Vagina (tissue), 2 donors: ENCODE data around the gene MED12L. TPM values are rescaled to one million over a fixed set of nuclear protein-coding genes. Genes with fewer than 3 reads are reported as not detected.

Source experiments
- DNase-seq, 2 donors: peaks; one replicate each; pipeline ENCODE4 v3.0.0-alpha.2; 2017; ENCODE audit errors: extremely low spot score in 2 of 2
- H3K27ac ChIP-seq: fragments of 200-600 bp; sonication (generic); one replicate; pipeline ENCODE4 v1.5.1; 2019
- H3K27me3 ChIP-seq: fragments of 200-600 bp; sonication (generic); one replicate; pipeline ENCODE4 v1.5.1; 2019
- H3K36me3 ChIP-seq, 2 donors: fragments of 200-600 bp; sonication (generic); one replicate each; pipeline ENCODE4 v1.5.1; 2017 to 2019
- H3K4me1 ChIP-seq: fragments of 200-600 bp; sonication (generic); one replicate; pipeline ENCODE4 v1.5.1; 2019
- H3K4me3 ChIP-seq, 2 donors: fragments of 200-600 bp; sonication (generic); 1 replicate in 1 of 2; 2 replicates in 1 of 2; pipeline ENCODE4 v1.5.1; 2016 to 2019
- H3K9me3 ChIP-seq: fragments of 200-600 bp; sonication (generic); one replicate; pipeline ENCODE4 v1.5.1; 2019
- POLR2A ChIP-seq, 2 donors: fragments of 450-650 bp; IDR thresholded peaks; one replicate each; pipeline ENCODE4 v1.6.1; 2017; ENCODE audit warnings: antibody characterized with exemption in 2 of 2, mild to moderate bottlenecking in 2 of 2, moderate library complexity in 2 of 2
- POLR2AphosphoS5 ChIP-seq, 2 donors: sonication (generic); formaldehyde crosslinking; IDR thresholded peaks; one replicate each; pipeline ENCODE4 v1.9.0; 2017; ENCODE audit warnings: antibody characterized with exemption in 2 of 2, mild to moderate bottlenecking in 2 of 2, low read depth in 1 of 2; ENCODE audit not compliant: insufficient read depth in 1 of 2
- intact Hi-C: fragments of 100-400 bp; cut with DNase I; formaldehyde crosslinking; loops from one replicate; pipeline ENCODE4 v1.15.1; 2023
- total RNA-seq: library from RNA; depleted of rRNA; stranded (reverse); fragments of >200 nt; gene quantifications from one replicate; pipeline ENCODE4 v1.2.3, GENCODE V29; 2016
- TF ChIP-seq, protein P1 (sequence below), 3 experiments: fragments of 450-650 bp in 2 of 3; fragments of 200-600 bp in 1 of 3; sonication (generic) in 1 of 3; IDR thresholded peaks; one replicate each; pipeline ENCODE4 v1.5.1; 2017 to 2019; ENCODE audit warnings: antibody characterized with exemption in 3 of 3, mild to moderate bottlenecking in 2 of 3, moderate library complexity in 2 of 3

The MED12L gene
- total RNA-seq, 1 donor from 2014 or later = 1.7 TPM

DNA sequence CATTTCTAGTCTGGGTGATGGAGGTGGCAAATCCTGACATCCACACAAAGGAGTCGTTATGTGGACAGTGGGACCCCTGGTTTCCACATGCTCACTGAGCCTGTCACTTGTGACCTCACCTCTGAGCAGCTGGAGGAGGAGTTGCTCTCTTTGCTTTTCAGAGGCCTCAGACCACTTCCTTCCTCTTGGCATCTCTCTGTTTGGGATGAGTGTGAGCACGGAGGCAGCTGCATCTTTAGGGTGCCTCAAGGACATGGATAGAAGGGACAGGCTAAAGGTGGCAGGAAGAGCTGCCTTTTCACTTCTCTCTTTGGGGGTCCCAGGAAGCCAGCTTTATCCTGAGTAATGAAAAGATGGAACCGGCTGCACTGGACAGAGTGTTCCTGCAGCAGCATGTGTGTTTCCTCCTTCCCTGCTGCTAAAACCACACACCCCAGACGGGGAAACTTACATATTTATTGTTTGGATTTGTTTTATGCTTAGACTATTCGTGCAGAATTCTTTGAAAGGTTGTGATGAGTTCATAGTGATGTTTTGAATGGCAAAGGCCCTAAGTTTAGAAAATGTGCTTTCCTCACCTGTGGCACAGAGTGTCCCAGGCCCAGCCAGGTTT, 85.8 kb downstream of the MED12L start:
- Histone ChIP-seq H3K36me3 (no peaks in the 10 kb centered on the region), H3K9me3 (no peaks in the 10 kb centered on the region), H3K4me1 (no peaks in the 10 kb centered on the region), H3K27ac (no peak overlapping the region), H3K4me3 (no peak overlapping the region), H3K27me3 (no peaks in the 10 kb centered on the region)
- no peak for DNase-seq
- no peak for TF ChIP-seq POLR2A (IDR thresholded peaks at IDR 0.05)
- no peak for TF ChIP-seq POLR2AphosphoS5 (IDR thresholded peaks at IDR 0.05; ENCODE audit: insufficient read depth in 1 of 2, low read depth in 1 of 2)
- intact Hi-C loops = no loop called here

DNA sequence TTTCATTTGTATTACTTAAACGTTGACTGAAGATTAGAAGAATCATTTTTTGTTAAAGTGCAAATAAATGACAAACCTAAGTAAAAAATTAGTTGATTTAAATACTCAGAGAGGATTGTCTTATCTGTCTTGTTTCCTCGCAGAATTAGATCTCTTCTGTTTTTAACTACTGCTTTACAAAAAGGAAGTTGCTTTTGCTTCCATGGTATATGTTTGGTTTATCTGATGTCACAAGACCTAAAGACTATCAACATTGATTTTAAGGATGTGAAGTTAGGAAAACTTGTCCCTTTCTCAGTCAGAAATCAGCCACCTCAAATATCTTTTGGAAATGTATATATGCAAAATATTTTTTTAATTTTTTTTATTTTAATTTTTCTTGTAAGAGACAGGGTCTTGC, 88.9 kb downstream of the MED12L start:
- no peaks in the 10 kb centered on the region for H3K4me1 ChIP-seq
- no peak for TF ChIP-seq POLR2AphosphoS5 (IDR thresholded peaks at IDR 0.05; ENCODE audit: insufficient read depth in 1 of 2, low read depth in 1 of 2)
- TF ChIP-seq, protein P1, sequence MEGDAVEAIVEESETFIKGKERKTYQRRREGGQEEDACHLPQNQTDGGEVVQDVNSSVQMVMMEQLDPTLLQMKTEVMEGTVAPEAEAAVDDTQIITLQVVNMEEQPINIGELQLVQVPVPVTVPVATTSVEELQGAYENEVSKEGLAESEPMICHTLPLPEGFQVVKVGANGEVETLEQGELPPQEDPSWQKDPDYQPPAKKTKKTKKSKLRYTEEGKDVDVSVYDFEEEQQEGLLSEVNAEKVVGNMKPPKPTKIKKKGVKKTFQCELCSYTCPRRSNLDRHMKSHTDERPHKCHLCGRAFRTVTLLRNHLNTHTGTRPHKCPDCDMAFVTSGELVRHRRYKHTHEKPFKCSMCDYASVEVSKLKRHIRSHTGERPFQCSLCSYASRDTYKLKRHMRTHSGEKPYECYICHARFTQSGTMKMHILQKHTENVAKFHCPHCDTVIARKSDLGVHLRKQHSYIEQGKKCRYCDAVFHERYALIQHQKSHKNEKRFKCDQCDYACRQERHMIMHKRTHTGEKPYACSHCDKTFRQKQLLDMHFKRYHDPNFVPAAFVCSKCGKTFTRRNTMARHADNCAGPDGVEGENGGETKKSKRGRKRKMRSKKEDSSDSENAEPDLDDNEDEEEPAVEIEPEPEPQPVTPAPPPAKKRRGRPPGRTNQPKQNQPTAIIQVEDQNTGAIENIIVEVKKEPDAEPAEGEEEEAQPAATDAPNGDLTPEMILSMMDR (IDR thresholded peaks at IDR 0.05) = no peak
- no peaks in the 10 kb centered on the region for H3K27me3 ChIP-seq
- no peaks in the 10 kb centered on the region for H3K36me3 ChIP-seq
- H3K9me3 ChIP-seq = no peaks in the 10 kb centered on the region
- H3K4me3 ChIP-seq = no peak overlapping the region
- H3K27ac ChIP-seq = no peak overlapping the region
- DNase-seq = no peak
- intact Hi-C loops = no loop called here

DNA sequence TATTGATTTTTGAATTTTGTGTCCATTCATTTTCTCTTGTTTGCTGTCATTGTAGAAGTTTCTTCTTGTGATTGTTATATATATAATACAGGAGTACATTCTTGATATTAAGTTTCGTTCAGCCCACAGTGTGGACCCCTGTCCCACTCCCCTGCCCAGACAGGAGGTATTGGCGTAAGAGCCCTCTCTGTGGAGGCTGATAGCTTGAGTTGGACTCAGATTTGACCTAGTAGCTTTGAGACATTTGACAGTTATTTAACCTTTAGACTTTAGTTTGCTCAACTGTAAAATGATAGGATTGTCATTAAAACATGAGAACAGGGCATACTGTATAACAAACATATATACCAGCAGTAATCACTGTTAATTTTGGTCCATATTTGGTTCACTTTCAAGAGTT, 90.5 kb downstream of the MED12L start:
- Histone ChIP-seq H3K4me1 (no peaks in the 10 kb centered on the region), H3K27ac (no peak overlapping the region), H3K36me3 (no peaks in the 10 kb centered on the region), H3K4me3 (no peak overlapping the region), H3K9me3 (no peaks in the 10 kb centered on the region), H3K27me3 (no peaks in the 10 kb centered on the region)
- DNase-seq = no peak
- intact Hi-C loops = no loop called here
- no peak for TF ChIP-seq POLR2A (IDR thresholded peaks at IDR 0.05)
- TF ChIP-seq POLR2AphosphoS5 (IDR thresholded peaks at IDR 0.05; ENCODE audit: insufficient read depth in 1 of 2, low read depth in 1 of 2) = no peak
- TF ChIP-seq, protein P1 (IDR thresholded peaks at IDR 0.05) = no peak

DNA sequence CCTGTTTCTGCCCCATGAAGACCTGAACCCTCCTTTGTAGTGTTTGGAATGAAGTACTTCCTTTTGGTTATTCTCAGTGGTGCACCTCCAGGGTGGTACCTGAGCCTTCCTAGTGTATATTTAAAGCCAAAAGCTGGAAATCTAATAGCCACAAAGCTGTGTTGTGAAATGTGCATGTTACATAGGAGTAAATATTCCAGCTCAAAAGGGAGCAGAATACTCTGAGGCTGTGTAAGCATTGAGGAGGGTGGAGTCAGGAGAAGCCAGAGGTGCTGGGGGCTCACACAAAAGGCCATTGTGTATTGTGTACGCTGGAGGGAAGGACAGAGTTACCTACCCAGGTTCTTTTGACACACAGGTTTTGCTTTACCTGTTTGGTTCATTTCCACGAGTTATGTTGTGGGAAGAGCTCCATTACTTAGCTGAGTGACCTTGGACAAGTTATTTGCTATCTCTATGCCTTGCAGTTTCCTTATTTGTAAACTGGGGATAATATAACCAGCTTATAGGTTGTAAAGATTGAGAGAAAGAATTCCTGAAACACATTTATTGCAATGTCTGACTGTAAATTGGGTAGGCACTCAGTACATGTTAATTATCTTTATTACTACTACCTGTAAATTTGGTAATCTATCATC, 92.9 kb downstream of the MED12L start:
- no peak for DNase-seq
- H3K4me1 ChIP-seq = no peaks in the 10 kb centered on the region
- no peaks in the 10 kb centered on the region for H3K36me3 ChIP-seq
- intact Hi-C loops = no loop called here
- no peak overlapping the region for H3K4me3 ChIP-seq
- H3K27me3 ChIP-seq = no peaks in the 10 kb centered on the region
- H3K27ac ChIP-seq = no peak overlapping the region
- no peak for TF ChIP-seq POLR2A (IDR thresholded peaks at IDR 0.05)
- no peak for TF ChIP-seq POLR2AphosphoS5 (IDR thresholded peaks at IDR 0.05; ENCODE audit: insufficient read depth in 1 of 2, low read depth in 1 of 2)
- TF ChIP-seq, protein P1 (IDR thresholded peaks at IDR 0.05) = no peak
- H3K9me3 ChIP-seq = no peaks in the 10 kb centered on the region

DNA sequence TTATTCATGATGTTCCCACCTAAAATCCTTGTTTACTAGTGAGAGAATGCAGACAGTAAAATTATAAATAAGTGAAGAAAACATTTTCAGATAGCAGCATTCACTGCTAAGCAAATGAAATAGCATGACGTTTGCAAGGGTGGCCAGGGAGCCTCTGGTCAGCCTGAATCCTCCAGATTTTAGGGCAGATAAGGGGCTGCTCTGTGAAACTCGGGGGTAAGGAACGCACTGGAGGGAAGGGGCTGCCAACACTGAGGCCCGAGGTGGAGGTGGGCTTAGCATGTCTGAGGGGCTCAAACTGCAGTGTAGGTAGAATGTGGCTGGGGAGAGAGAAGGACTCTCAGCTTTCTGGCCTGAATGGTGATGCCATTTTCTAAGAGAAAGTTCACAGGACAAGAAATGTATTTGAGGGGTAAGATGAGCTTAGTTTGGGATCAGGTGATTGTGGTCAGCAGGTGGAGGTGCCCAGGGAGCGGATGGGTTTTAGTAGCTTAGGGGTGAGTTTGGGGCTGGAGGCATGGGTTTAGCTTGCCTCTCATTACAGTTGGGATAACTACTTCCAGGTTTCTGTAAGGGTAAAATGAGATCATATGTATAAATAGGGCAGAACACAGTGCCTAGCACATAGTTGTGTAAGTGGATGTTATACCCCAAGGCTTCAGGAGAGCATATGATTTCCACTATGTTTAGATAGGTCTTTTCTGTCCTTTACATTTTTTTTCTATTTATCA, 97.0 kb downstream of the MED12L start:
- Histone ChIP-seq H3K4me3 (no peak overlapping the region), H3K9me3 (no peaks in the 10 kb centered on the region), H3K4me1 (no peaks in the 10 kb centered on the region), H3K27ac (no peak overlapping the region), H3K36me3 (no peaks in the 10 kb centered on the region), H3K27me3 (no peaks in the 10 kb centered on the region)
- DNase-seq = no peak
- intact Hi-C loops = no loop called here
- TF ChIP-seq, protein P1 (IDR thresholded peaks at IDR 0.05) = no peak
- no peak for TF ChIP-seq POLR2AphosphoS5 (IDR thresholded peaks at IDR 0.05; ENCODE audit: insufficient read depth in 1 of 2, low read depth in 1 of 2)
- TF ChIP-seq POLR2A (IDR thresholded peaks at IDR 0.05) = no peak
